Measurements from ENCODE around the gene MYZAP. TPM values are rescaled to one million over a fixed set of nuclear protein-coding genes. Genes with fewer than 3 reads are reported as not detected.
A peak's percentile ranks its signal among the peaks of the same experiment; 100 is the strongest.

MYZAP gene
- total RNA-seq, 1 experiment from 2014 or later: 8.2 TPM

DNA sequence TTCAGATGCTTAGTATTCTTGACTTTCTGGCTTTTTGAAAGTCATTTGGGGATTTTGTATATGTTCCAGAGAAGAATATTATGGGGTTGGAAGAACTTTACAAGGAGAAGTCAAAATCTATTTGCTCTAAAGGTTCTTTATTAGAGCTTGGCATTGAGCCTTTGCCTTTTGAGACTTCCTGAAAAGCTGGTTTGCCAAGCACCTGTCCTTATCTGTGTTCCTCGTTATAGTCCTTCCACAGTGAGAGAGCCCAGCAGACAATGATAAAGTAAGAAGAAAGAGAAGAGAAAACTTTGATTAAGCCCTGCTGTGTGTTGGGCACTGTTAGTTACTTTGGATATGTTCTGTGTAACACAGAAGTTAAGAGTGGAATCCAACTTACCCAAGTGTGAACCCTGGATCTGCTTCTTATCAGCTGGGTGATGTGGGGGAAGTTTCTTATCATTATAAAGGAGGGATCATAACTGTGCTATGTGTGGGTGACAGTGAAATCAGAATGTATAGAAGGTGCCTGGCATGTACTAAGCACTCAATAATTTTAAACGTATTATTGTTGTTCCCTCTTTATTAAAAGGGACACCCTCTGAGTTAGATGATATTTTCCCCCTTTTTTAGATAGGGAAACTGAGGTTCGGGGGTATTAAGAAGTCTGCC is 70.5 kb downstream of the MYZAP start:
- DNase-seq (ENCODE audit: low read depth): no peak

DNA sequence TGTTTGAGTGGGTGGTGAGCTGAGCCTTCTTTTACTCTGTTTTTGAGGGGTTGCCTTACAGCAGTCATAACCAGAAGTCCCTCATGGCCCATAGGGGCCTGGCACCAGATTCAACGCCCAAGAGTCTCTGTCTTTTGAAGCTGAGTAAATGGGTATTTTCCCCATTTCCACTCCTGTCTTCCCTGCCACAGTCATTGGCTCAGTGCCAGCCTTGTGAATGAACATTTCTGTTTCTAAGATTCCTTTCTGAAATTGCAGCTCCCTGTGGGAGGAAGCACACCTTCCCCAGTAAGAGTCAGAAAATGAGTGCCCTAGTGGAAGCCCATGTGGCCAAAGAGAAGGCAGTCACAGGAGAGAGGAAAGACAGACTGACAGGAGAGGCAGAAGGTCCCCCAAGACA is 71.1 kb downstream of the MYZAP start:
- no peak for DNase-seq (ENCODE audit: low read depth)

DNA sequence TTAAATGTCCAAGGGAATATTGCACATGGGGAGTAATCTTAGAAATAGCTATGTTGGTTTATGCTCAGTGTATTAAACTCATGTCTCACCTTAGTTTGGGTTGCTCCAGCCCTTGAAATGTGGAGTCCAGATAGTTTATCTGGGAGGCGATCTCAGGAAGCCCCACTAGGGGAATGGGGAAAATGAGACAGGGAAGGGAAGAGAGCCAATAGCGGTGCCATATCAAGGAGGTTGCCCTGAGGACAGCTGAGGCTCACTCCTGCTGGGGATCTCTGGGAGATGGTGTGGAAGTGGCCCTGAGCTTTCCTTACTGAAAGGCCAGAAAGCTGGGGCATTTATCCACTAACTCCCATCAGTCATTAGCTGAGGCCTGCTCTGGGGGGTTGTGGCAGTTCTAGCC is 71.6 kb downstream of the MYZAP start:
- no peak for DNase-seq (ENCODE audit: low read depth)

DNA sequence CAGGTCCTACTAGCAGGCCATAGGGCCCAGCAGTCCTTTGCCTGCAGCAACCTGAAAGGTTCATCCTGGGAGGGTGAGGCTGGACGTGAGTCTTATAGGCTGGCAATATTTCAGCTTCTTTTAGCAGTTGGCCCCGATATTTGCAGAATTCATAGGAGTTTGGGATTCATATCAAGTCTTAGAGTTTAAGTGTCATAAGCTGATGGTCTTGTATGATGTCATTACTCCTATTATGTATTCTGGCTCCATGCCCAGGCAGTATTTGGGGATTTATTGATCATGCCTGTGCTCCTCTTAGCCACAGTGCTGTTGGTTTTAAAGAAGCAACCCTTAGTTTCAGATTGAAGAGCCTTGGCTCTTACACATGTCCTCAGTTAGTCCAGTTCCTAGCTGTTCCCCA is 73.5 kb downstream of the MYZAP start:
- DNase-seq (ENCODE audit: low read depth): no peak

DNA sequence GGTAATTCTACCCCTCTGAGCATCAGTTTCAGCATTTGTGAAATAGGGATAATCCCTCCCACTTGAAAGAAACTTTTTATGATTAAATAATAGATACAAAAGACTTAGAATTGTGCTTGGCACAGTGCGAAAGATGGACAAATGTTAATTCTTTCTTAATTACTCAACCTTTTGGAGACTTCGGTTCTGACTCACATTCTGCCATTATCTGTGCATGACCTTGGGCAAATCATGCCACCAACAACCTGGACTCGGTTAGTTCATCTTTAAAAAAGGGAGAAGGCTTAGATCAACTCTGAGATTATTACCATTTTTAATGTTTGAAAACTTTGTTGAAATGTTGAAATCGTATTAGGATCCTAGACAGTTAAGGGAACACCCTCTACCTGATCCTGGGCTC is 74.2 kb downstream of the MYZAP start:
- DNase-seq (ENCODE audit: low read depth): peak; percentile 20

DNA sequence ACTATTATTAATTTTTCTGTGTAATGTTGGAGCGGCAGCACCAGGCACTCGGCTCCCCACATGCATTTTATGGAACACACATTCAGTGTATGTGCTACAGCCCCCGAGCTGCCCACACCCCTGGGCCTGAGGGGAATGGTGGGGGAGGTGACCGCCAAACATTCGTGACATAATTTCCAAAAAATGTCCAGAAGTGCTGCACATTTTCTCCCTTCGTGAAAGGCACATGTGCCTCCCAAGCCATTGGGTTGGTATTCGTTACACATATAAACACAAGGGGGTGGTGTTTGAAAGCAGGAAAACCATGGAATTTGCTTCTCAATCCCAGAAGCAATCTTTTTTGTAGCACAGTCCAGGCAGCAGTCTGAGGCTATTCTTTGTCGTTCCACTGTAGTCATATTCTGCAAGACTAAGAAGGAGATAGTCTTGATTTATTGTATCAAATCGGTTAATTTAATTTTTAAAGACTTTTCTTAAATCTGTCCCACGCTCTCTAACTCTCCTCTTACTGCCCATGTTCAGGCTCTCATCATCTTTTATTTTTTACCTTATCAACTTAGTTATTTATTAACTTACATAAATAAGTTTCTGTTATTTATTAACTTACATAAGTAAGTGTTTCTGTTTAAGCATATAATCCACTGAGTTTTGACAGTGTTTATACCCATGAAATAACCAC is 75.6 kb downstream of the MYZAP start:
- peak; percentile 68 for DNase-seq (ENCODE audit: low read depth)

DNA sequence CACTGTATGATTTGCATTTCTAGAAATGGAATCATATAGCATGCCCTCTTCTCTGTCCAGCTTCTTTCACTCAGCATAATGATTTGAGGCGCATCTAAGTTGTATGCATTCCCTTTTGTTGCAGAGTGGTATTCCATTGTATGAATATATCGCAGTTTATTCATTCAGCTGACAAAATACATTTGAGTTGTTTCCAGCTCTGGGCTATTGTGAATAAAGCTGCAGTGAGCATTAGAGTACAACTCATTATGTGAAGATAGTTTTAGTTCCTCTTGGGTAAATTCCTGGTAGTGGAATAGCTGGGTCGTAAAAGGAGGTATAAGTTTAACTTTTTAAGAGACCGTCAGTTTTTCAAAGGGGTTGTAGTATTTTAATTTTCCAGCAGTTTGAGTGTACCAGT is 76.3 kb downstream of the MYZAP start:
- DNase-seq (ENCODE audit: low read depth): no peak

DNA sequence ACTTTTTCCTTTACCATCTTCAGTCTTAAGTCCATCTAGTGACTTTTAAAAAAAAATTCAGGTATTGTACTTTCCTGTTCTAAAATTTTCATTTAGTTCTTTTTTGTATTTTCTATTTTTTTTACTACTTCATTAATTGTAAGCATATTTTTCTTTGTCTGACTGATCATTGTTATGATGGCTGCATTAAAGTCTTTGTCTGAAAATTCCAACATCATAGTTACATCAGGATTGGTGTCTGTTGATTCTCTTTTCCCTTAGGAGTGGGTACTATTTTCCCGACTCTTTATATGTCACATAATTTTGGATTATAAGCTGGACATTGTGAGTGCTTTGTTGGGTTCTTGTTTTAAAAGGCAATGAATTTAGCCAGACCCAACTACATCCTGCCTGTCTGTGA is 79.9 kb downstream of the MYZAP start:
- DNase-seq (ENCODE audit: low read depth): no peak

DNA sequence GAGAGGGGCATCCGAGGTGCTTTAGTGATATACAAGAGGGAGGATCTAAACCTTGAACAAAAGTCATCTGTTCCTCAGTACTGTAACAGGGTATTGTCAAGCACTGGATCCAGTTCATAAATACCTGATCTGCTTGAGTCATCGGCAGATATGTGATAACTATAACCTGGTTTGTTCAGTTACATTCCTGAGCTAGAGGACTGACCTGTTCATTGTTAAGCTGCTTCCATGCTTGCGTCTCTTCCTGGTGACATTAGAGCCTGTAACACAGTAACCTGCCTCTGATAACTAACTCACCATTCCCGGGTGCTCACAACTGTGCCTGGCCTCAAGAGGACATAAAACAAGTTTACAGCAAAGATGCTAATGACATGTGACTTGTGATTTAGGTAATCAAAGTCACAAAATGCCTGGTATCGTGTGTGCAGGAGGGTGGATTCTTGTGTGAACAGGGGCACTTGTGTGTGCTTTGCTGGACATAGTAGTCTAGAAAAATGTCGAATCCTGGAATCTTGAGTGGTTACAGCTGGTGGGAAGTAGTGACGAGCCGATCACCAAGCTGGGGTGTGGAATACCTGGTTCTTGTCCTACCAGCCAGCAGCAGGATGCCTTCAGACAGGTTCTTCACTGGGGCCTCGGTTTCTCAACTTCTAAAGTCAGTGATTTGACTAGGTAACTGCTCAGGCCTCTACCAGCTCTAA is 83.9 kb downstream of the MYZAP start:
- DNase-seq (ENCODE audit: low read depth): no peak

DNA sequence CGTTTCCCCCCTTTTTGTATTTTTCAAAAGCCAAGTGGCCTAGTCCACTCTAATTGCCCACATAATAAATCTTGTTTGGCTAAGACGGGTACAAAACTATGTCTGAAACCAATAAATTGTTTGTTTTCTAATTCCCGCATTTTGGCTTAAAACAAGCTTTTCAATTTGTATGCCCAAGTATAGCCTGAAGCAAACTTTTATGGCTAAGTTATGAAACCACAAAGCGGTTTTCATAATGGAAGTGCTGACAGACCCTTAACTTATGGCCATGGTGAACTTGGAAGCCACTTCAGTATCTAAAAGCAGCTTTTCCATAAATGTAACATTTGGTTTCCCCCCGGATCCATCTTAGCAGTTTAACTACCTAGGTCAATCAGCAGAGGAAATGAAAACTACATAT is 84.9 kb downstream of the MYZAP start:
- peak; percentile 34 for DNase-seq (ENCODE audit: low read depth)

DNA sequence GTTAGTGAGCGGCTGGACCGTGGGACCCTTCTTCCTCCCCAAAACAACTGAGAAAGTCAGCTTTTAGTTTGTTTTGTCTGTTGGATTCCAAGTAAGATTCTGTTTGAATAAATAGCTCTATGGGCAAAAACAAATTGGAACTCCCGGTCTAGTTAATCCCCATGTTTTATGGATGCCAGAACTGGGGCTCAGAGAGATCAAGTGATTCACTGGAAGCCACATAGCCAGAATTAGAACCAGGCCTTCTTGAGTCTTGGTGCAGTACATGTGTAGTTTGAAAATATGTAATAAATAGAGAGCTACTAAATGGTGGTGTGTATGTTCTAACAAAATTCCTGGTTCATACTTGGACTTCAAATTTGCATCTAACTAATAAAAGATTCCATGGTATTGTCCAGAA is 85.5 kb downstream of the MYZAP start:
- no peak for DNase-seq (ENCODE audit: low read depth)

DNA sequence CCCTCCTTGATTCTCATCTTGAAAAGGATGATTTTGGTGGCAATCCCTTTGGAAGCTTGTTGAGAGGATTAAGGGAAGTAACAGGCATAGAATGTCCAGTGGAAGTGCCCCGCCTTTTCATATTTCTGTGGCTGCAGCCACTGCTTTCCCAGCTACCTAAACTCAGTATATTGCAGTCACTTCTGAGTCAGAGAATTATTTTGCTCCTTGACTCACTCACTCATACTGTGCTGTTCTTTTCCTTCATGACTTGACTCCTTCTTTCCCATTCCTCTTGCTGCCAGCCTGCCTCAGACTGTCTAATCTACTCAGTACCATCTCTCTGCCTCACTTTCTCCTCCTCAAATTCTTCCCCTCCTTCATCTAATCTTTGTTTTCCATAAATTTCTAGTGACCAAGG is 88.3 kb downstream of the MYZAP start:
- DNase-seq (ENCODE audit: low read depth): peak; percentile 78

DNA sequence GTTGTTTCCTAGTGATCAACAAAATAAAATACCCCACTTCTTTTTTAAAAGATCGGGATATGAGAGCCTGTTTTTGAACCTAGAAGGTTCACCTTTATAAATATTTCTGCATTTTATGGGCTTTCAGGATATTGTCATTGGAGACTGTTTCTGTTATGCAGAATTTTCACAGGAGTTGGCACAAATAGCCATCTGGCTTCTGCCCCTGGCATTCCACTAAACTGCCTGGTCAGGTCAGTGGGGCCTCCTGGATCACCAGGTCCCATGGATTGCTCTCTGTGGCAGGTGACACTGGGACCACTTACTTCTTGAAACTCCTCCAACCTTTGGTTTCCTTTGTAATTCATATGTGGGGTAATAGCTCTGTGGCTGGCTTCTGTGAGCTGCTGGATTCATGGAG is 89.3 kb downstream of the MYZAP start:
- DNase-seq (ENCODE audit: low read depth): no peak

DNA sequence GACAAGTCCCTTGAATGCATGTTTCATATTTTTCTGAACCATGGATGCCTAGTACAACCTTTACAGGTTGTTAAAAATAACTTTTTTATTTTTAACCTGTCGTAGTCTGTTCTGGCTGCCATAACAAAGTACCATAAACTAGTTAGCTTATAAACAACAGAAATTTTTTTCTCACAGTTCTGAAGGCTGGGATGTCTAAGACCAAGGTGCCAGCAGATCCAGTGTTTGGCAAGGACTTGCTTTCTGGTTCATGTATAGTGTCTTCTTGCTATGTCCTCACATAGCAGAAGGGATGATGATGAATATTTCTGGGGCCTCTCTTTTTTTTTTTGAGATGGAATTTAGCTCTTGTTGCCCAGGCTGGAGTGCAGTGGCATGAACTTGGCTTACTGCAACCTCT is 91.8 kb downstream of the MYZAP start:
- DNase-seq (ENCODE audit: low read depth): no peak

DNA sequence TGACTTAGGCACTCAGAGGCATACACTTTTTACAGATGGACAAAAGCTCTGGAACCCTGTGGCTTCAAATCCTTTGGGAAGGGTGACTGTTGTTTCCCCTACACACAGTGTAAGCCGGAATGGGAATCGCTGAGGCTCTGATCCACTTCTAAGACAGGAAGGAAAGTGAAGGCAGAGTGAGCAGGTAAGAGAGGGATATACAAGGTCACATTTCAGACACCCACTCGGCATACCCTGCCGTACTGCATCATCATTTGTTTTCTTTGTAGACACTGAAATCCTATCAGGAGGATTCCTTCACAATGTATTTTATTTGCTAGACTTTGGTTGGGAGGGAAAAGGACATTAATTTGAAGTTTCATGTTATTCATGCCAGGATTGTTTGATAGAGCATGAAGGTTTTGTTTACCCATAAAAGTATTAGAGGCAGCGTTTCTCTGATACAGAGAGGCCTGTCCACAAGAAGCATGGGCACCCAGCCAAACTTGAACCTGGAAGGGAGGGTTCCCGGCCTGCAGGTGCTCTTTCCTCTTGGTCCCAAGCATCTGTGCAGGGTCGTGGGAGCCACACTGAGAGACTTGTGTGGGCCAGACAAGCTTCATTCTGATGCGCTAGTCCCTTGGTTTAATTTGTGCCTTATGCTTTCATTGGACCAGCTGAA is 92.9 kb downstream of the MYZAP start:
- no peak for DNase-seq (ENCODE audit: low read depth)

DNA sequence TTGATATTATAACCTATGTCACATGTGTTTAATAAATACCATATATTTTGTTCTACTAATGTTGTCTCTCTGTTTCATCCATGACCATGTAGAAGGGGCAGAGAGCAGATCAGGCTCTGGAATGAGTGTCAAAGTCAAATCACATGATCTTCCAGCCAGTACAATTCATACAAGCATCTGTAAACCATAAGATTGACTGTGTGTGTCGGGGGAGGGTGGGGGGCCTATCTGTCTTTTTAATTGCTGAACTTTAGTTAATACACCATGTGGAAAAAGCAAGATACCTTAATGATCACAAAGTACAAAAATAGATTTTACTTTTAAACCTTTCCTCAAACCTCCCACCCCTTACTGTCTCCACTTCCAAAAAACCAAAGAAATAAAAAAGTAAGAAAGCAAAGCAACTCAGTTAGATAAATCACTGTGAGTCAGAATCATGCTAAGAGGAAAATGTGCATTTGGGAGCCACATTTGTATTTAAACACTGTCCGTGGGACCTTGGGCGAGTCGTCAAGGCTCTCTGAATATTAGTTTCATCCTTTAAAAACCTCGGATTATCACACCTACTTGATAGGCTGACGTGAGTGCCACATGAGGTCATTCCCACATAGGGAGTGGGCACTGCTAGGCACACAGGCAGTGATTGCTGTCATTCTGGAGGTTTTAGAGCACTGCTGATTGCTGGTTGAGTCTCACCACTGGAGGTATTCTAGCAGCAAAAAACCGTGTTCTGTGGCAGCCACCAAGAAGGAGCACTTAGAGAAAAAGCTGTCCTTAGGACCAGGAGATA is 93.8 kb downstream of the MYZAP start:
- DNase-seq (ENCODE audit: low read depth): no peak

DNA sequence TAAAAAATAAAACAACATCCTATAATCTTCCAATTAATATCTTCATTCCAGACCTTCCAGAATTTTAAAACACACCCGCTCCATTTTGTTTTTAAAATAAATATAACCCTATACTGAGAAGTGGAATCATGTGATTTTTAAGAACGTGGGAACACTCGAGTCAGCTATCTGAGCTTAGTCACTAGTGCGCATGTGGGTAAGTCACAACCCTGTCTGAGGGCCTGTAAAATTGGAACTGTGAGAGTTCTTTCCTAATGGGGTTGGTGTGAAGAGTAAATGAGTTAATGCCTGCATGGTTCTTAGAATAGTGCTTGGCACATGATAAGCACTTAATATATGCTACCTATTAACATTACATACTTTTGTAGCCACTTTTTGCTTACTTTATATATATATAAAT is 95.0 kb downstream of the MYZAP start:
- DNase-seq (ENCODE audit: low read depth): no peak

DNA sequence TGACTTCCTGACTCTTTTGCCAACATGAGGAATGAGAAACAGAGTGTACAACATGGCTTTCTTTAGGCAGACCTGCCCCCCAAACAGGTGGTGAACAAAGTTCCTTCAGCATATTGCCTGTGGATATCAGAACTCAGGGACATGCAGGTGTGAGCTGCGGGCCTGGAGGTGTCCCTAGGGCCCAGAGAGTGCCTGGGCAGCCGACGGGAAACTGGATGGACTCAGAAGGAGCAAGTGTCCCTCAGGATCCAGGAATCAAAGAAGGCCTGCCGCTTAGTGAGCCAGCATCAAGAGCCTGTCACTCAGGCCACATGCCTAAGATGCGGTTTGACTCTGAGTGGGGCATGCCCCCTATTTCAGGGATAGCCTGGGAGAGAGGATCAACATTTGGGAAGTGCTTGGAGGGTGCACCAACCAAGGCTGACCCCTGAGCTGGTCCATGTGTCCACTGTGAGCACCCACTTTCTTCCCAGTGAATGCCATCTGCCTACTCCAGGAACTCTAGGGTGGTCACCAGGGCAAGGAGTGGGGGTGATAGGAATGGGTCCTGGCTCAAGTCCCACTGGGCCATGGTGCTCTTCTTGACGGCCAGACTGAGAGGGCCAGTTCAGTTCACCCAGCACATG is 98.8 kb downstream of the MYZAP start:
- DNase-seq (ENCODE audit: low read depth): no peak

DNA sequence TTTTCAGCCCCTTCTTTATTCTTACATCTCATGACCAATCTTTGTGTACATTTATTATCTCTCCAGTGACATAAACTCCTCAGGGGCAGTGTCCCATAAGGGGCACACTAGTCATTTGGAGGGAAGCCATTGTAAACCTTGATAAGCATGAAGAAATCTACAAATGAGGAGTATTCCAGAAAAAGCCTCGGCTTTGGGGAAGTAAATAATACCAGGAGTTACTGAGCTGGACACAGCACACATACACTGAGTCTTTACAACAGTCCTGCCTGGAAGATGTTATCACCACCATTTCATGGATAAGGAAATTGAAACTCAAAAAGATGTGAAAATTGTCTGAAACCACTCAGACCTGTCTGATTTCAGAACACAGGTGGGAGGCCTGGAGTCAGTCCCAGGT is 99.4 kb downstream of the MYZAP start:
- no peak for DNase-seq (ENCODE audit: low read depth)

DNA sequence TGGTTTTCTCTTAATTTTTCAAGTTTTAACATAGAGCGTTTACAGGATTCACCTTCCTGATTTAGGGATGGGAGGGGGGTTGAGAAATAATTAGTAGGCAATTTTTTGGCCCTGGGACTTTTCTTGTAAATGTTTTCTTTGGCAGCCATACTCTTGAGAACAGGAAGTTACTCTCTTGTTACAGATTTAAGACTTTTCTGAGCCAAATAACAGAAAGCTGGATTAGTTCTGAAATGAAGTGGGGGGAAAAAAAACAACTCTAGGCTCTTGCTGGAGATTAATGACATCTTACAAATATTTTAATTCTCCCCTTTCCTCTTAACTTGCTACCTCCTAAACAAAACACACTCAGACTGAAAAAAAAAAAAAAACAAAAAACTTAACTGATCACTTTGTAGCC is 101.0 kb downstream of the MYZAP start:
- DNase-seq (ENCODE audit: low read depth): peak; percentile 42

DNA sequence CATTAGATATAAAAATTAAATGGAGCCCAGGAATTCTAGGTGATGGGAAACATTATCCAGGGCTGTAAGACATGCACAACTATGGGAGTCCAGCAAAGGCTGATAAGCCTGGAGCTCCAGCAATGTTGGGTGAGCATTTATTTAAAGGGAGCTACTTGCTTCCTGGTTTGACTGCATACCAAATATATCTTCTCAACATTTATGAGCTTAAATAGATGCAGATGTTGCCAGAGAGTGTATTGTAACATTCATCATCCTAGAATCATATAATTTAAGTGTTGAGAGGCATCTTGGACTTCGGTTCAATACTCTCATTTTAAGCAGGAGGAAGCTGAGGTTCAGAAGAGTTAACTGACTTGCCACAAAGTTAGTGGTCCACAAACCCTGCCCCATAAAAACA is 102.6 kb downstream of the MYZAP start:
- DNase-seq (ENCODE audit: low read depth): no peak
